HFFc6 (cell line): ENCODE data around the gene PRUNE2. TPM values are rescaled to one million over a fixed set of nuclear protein-coding genes. Genes with fewer than 3 reads are reported as not detected.

Source experiments
- DNase-seq: peaks from one replicate; pipeline ENCODE4 v3.0.0-alpha.2; 2018
- H3K27ac Mint-ChIP-seq: 2 replicates; pipeline ENCODE4 v1.8.0; 2020; ENCODE audit warnings: mild to moderate bottlenecking, mixed read lengths
- H3K27me3 Mint-ChIP-seq: 2 replicates; pipeline ENCODE4 v1.8.0; 2021; ENCODE audit warnings: mild to moderate bottlenecking, moderate library complexity, mixed read lengths; ENCODE audit not compliant: insufficient read depth
- H3K36me3 Mint-ChIP-seq: 2 replicates; pipeline ENCODE4 v1.8.0; 2021; ENCODE audit warnings: low read depth, mixed read lengths
- H3K4me1 Mint-ChIP-seq: 2 replicates; pipeline ENCODE4 v1.8.0; 2020; ENCODE audit warnings: low read depth, mixed read lengths
- H3K4me3 Mint-ChIP-seq: 2 replicates; pipeline ENCODE4 v1.8.0; 2020; ENCODE audit warnings: mild to moderate bottlenecking, moderate library complexity, mixed read lengths
- H3K9me3 Mint-ChIP-seq: 2 replicates; pipeline ENCODE4 v1.8.0; 2020; ENCODE audit warnings: mild to moderate bottlenecking, mixed read lengths
- total RNA-seq, 6 experiments: library from RNA; stranded (reverse); fragmentation: NEBNext Ultra II Directional; extraction: Animal tissue kit (Norgen Biotek cat#: 25700); gene quantifications; 2 replicates in 1 of 6; 3 replicates in 5 of 6; pipeline ENCODE4 v1.2.3, GENCODE V29; 2021
- TF ChIP-seq, protein P1 (sequence below): fragments of 200-600 bp; sonication (generic); IDR thresholded peaks from 2 replicates; pipeline ENCODE4 v1.5.0; 2021; ENCODE audit warnings: antibody characterized with exemption, mild to moderate bottlenecking

PRUNE2 gene
- total RNA-seq, 6 experiments from 2014 or later, result 0.02 to 0.29 (median 0.16) TPM; not detected in 2

DNA sequence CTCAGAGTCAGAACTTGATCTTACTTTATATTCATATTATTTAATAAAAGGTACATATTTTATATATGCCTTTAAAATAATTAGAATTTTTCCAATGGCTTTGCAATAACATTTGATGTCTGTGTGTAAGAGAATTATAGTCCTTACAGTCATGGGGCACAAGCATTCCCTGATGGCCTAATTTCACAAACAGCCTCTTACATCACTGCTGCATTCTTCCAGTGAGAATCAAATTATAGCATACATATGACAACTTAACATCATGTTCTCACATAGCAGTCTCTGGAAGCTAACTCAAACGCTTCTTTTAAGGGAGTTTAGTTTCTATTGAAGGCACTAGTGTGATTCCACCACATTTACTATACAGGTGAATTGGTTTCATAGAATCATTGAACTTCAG lies 15.3 kb upstream of the PRUNE2 start:
- H3K4me1 Mint-ChIP-seq, result peaks cover 3% of the 10 kb centered on the region
- DNase-seq, result no peak
- no peak overlapping the region for H3K4me3 Mint-ChIP-seq
- TF ChIP-seq, protein P1, sequence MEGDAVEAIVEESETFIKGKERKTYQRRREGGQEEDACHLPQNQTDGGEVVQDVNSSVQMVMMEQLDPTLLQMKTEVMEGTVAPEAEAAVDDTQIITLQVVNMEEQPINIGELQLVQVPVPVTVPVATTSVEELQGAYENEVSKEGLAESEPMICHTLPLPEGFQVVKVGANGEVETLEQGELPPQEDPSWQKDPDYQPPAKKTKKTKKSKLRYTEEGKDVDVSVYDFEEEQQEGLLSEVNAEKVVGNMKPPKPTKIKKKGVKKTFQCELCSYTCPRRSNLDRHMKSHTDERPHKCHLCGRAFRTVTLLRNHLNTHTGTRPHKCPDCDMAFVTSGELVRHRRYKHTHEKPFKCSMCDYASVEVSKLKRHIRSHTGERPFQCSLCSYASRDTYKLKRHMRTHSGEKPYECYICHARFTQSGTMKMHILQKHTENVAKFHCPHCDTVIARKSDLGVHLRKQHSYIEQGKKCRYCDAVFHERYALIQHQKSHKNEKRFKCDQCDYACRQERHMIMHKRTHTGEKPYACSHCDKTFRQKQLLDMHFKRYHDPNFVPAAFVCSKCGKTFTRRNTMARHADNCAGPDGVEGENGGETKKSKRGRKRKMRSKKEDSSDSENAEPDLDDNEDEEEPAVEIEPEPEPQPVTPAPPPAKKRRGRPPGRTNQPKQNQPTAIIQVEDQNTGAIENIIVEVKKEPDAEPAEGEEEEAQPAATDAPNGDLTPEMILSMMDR, result no peak
- H3K27me3 Mint-ChIP-seq, result peaks cover 15% of the 10 kb centered on the region; the same call in 1 of the 2 replicates
- no peaks in the 10 kb centered on the region for H3K9me3 Mint-ChIP-seq
- H3K36me3 Mint-ChIP-seq, result 0 out of 2 replicates have a peak, but pooled peaks cover 4% of the 10 kb centered on the region
- no peak overlapping the region for H3K27ac Mint-ChIP-seq

DNA sequence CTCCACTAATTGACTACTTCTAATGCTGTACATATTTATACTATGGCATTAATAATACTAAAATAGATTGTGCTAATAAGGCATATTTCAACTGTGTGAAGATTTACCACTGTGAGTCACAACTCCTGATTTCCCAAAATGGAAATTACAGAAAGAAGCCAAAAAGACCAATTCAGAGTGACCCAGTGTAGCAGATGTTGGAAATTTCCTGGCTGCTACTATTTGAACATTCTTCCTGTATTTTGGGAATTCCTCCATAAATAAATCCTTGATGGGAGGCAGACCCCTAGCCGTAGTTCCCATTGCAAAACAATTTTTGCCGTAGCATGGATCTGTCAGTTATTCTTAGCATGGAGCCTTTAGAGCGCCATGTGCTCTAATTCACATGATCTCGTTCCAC lies 11.4 kb upstream of the PRUNE2 start:
- TF ChIP-seq, protein P1, result no peak
- peaks cover 26% of the 10 kb centered on the region; the same call in 1 of the 2 replicates for H3K27me3 Mint-ChIP-seq
- H3K27ac Mint-ChIP-seq, result no peak overlapping the region
- peaks cover 7% of the 10 kb centered on the region; the same call in 1 of the 2 replicates for H3K4me1 Mint-ChIP-seq
- H3K36me3 Mint-ChIP-seq, result no peaks in the 10 kb centered on the region
- H3K4me3 Mint-ChIP-seq, result no peak overlapping the region
- H3K9me3 Mint-ChIP-seq, result no peaks in the 10 kb centered on the region
- no peak for DNase-seq

- Mint-ChIP-seq H3K27ac (no peak overlapping the region), H3K36me3 (no peaks in the 10 kb centered on the region), H3K4me3 (no peak overlapping the region), H3K9me3 (no peaks in the 10 kb centered on the region), H3K4me1 (peaks cover 8% of the 10 kb centered on the region; the same call in 1 of the 2 replicates), H3K27me3 (peaks cover 26% of the 10 kb centered on the region; the same call in 1 of the 2 replicates)
- no peak for DNase-seq
- TF ChIP-seq, protein P1, result no peak
Observed at GRCh38 chr9:76916231-76916630, 10.3 kb upstream of the PRUNE2 start.

DNA sequence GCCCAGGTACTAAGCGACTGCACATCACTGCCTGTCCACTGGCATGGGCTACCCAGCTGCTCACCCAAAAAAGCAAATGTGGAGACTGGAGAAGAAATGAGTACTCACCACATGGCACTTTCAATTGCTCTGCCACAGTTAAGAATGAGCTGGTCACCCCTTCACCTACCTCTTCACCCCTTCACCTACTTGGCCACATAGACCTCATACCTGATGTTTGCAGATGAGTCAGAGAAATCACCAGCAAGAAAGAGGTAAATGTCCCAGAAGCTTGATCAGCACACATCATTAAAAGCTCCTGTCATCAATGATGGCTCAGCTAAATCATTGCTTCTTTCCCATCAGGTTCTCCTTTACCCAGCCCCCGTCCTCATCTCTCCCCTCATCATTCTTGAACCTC lies 7.6 kb upstream of the PRUNE2 start:
- Mint-ChIP-seq H3K27ac (no peak overlapping the region), H3K36me3 (no peaks in the 10 kb centered on the region), H3K27me3 (peaks cover 26% of the 10 kb centered on the region), H3K4me1 (peaks cover 8% of the 10 kb centered on the region; the same call in 1 of the 2 replicates), H3K4me3 (no peak overlapping the region), H3K9me3 (no peaks in the 10 kb centered on the region)
- DNase-seq, result no peak
- TF ChIP-seq, protein P1, result no peak

DNA sequence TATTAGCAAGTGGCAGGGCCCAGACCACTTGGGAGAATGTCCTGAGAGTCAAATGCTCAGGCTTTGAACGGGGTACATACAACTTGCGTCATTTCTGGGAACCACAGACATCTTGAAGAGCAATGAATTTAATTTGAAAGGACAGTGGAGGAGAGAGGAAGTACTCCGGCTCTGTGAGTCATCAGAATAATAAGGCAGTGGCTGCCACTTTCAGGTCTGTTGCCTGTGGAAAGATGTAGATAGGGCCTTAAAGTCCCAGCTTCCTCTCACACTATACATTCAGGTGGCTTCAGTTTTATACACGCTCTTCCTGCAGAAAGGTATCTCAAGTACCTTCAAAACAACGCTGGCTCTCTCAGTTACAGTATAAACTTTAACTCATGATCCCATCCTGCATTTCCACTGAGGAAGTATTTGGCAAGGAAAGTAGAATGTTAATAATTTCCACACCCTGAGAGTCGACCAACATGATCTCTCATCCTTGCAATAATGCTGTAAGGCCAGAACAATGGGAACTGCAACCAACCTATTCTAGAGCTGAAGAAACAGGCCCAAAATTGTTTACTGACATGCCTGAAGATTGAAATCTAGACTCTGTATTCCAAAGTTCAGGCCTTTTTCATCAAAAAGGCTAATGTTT lies 6.8 kb upstream of the PRUNE2 start:
- Mint-ChIP-seq H3K36me3 (no peaks in the 10 kb centered on the region), H3K27me3 (peaks cover 29% of the 10 kb centered on the region), H3K4me3 (no peak overlapping the region), H3K9me3 (no peaks in the 10 kb centered on the region), H3K4me1 (peaks cover 8% of the 10 kb centered on the region; the same call in 1 of the 2 replicates), H3K27ac (no peak overlapping the region)
- peak; percentile 9 for DNase-seq
- TF ChIP-seq, protein P1, result no peak
